Upper lobe of left lung (tissue), 6 donors: ENCODE measurements around the gene MCUB. TPM values are rescaled to one million over a fixed set of nuclear protein-coding genes. Genes with fewer than 3 reads are reported as not detected.

Experiments
- ATAC-seq, 2 donors: fragments of 200-7000 bp; cut with Tn5 transposase; one replicate each; pipeline ENCODE4 v1.9.1; 2022; ENCODE audit warnings: mild to moderate bottlenecking in 2 of 2, moderate library complexity in 2 of 2; ENCODE audit not compliant: low FRiP score in 2 of 2
- DNase-seq, 2 donors: peaks; one replicate each; pipeline ENCODE4 v3.0.0-alpha.2; 2019 to 2020
- H3K27ac ChIP-seq, 4 donors: fragments of 200-600 bp; sonication (generic); one replicate each; pipeline ENCODE4 v1.5.1; 2016 to 2019
- H3K27me3 ChIP-seq, 4 donors: fragments of 200-600 bp; sonication (generic); one replicate each; pipeline ENCODE4 v1.5.1; 2017 to 2019
- H3K36me3 ChIP-seq, 4 donors: fragments of 200-600 bp; sonication (generic); one replicate each; pipeline ENCODE4 v1.5.1; 2016 to 2019
- H3K4me1 ChIP-seq, 4 donors: fragments of 200-600 bp; sonication (generic); one replicate each; pipeline ENCODE4 v1.5.1; 2018 to 2019
- H3K4me3 ChIP-seq, 4 donors: fragments of 200-600 bp; sonication (generic); one replicate each; pipeline ENCODE4 v1.5.1; 2017 to 2019; ENCODE audit warnings: mild to moderate bottlenecking in 2 of 4, moderate library complexity in 1 of 4
- H3K9me3 ChIP-seq, 4 donors: fragments of 200-600 bp; sonication (generic); one replicate each; pipeline ENCODE4 v1.5.1; 2018 to 2019
- EP300 ChIP-seq, 4 donors: sonication (generic); formaldehyde crosslinking; IDR thresholded peaks; one replicate each; pipeline ENCODE4 v1.5.1; 2017; ENCODE audit warnings: antibody characterized with exemption in 4 of 4, control low read depth in 2 of 4
- POLR2A ChIP-seq, 4 donors: fragments of 450-650 bp; IDR thresholded peaks; one replicate each; pipeline ENCODE4 v1.5.1; 2016 to 2017; ENCODE audit warnings: antibody characterized with exemption in 4 of 4, mild to moderate bottlenecking in 2 of 4
- POLR2AphosphoS5 ChIP-seq, 2 donors: sonication (generic); formaldehyde crosslinking; IDR thresholded peaks; one replicate each; pipeline ENCODE4 v1.5.1; 2017; ENCODE audit warnings: antibody characterized with exemption in 2 of 2
- WGBS, 2 donors: methylation state at CpG; one replicate each; pipeline ENCODE4 v1.1.5; 2017 to 2018; 5-methylcytosine and 5-hydroxymethylcytosine counted together
- total RNA-seq, 6 donors: library from RNA; depleted of rRNA in 4 of 6; stranded (reverse); fragments of >200 nt in 4 of 6; gene quantifications; one replicate each; pipeline versions ENCODE4 v1.1.0 to v1.2.1, GENCODE V29; 2016 to 2021
- TF ChIP-seq, protein P1 (sequence below), 6 experiments: fragments of 450-650 bp in 4 of 6; fragments of 200-600 bp in 2 of 6; sonication (generic) in 2 of 6; IDR thresholded peaks; one replicate each; pipeline ENCODE4 v1.5.1; 2016 to 2019; ENCODE audit warnings: antibody characterized with exemption in 6 of 6
- donor health status: DM: no; HTN: no; CAD: no; lungs with moderate emphysema.
- donor health status: DM: no; HTN: yes; CAD: no; lungs with severe emphysema.

MCUB gene
- total RNA-seq, 6 donors from 2014 or later = 8.8 to 37.9 (median 19.4) TPM

DNA sequence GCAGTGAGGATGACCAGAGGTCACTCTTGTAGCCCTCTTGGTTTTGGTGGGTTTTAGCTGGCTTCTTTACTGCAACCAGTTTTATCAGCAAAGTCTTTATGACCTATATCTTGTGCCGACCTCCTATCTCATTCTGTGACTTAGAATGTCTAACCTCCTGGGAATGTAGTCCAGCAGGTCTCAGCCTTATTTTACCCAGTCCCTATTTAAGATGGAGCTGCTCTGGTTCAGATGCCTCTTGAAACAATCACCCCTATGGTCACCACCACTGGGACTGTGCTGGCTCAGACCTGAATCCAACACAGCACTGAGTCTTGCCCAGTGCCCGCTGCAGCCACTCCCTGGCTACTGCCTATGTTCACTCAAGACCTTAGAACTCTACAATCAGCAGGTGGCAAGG lies 49.4 kb downstream of the MCUB start:
- no peaks in the 10 kb centered on the region for H3K27me3 ChIP-seq

DNA sequence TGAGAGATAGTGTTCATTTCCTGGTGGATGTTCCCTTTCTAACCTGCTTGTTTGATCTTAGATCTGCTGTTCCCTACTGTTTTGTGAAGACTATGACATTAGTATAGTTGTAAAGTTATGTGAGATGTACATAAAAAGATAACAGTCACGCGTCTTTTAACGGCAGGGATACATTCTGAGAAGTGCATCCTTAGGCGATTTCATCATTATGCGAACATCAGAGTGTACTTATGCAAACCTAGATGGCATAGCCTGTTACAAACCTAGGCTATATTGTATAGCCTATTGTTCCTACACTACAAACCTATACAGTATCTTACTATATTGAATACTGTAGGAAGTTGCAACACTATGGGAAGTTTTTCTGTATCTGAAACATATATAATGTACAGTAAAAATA lies 50.4 kb downstream of the MCUB start:
- no peaks in the 10 kb centered on the region for H3K9me3 ChIP-seq
- no peak overlapping the region for H3K4me3 ChIP-seq
- no peaks in the 10 kb centered on the region for H3K27me3 ChIP-seq
- WGBS, 2 donors = 94 to 98% methylated on average over 5 of the region's 5 CpGs
- H3K4me1 ChIP-seq = peaks cover 0 to 7% (median 0%) of the 10 kb centered on the region in 4 donors
- H3K36me3 ChIP-seq = no peaks in the 10 kb centered on the region
- DNase-seq (no peak), ATAC-seq (no peak)
- TF ChIP-seq, protein P1, sequence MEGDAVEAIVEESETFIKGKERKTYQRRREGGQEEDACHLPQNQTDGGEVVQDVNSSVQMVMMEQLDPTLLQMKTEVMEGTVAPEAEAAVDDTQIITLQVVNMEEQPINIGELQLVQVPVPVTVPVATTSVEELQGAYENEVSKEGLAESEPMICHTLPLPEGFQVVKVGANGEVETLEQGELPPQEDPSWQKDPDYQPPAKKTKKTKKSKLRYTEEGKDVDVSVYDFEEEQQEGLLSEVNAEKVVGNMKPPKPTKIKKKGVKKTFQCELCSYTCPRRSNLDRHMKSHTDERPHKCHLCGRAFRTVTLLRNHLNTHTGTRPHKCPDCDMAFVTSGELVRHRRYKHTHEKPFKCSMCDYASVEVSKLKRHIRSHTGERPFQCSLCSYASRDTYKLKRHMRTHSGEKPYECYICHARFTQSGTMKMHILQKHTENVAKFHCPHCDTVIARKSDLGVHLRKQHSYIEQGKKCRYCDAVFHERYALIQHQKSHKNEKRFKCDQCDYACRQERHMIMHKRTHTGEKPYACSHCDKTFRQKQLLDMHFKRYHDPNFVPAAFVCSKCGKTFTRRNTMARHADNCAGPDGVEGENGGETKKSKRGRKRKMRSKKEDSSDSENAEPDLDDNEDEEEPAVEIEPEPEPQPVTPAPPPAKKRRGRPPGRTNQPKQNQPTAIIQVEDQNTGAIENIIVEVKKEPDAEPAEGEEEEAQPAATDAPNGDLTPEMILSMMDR (IDR thresholded peaks at IDR 0.05) = no peak
- TF ChIP-seq POLR2A (IDR thresholded peaks at IDR 0.05) = no peak
- no peak overlapping the region for H3K27ac ChIP-seq

More for the DNA sequence above, 49.4 kb downstream of the MCUB start:
- no peaks in the 10 kb centered on the region for H3K9me3 ChIP-seq
- H3K4me3 ChIP-seq = no peak overlapping the region
- H3K4me1 ChIP-seq = peaks cover 0 to 7% (median 0%) of the 10 kb centered on the region in 4 donors
- 65 to 85% methylated on average over 1 to 2 of the region's 2 CpGs for WGBS, 2 donors
- no peak for TF ChIP-seq POLR2AphosphoS5 (IDR thresholded peaks at IDR 0.05)
- TF ChIP-seq EP300 (IDR thresholded peaks at IDR 0.05) = no peak
- TF ChIP-seq, protein P1 (IDR thresholded peaks at IDR 0.05) = no peak
- no peak for TF ChIP-seq POLR2A (IDR thresholded peaks at IDR 0.05)
- DNase-seq = no peak
- H3K36me3 ChIP-seq = no peaks in the 10 kb centered on the region
- ATAC-seq = no peak
- no peak overlapping the region for H3K27ac ChIP-seq

- Histone ChIP-seq H3K4me3 (no peak overlapping the region), H3K27me3 (no peaks in the 10 kb centered on the region), H3K4me1 (peaks cover 0 to 7% (median 0%) of the 10 kb centered on the region in 4 donors), H3K9me3 (no peaks in the 10 kb centered on the region), H3K27ac (no peak overlapping the region), H3K36me3 (no peaks in the 10 kb centered on the region)
- ATAC-seq = no peak
- DNase-seq = no peak
- no peak for TF ChIP-seq EP300 (IDR thresholded peaks at IDR 0.05)
- no peak for TF ChIP-seq POLR2AphosphoS5 (IDR thresholded peaks at IDR 0.05)
- TF ChIP-seq POLR2A (IDR thresholded peaks at IDR 0.05) = no peak
- TF ChIP-seq, protein P1 (IDR thresholded peaks at IDR 0.05) = no peak
These were observed 51.1 kb downstream of the MCUB start for GRCh38 chr4:109611045-109611646.

- ATAC-seq (no peak), DNase-seq (no peak)
- TF ChIP-seq POLR2AphosphoS5 (IDR thresholded peaks at IDR 0.05) = no peak
- TF ChIP-seq EP300 (IDR thresholded peaks at IDR 0.05) = no peak
- TF ChIP-seq, protein P1 (IDR thresholded peaks at IDR 0.05) = no peak
- TF ChIP-seq POLR2A (IDR thresholded peaks at IDR 0.05) = no peak
- H3K36me3 ChIP-seq = no peaks in the 10 kb centered on the region
- H3K27me3 ChIP-seq = no peaks in the 10 kb centered on the region
- H3K4me3 ChIP-seq = no peak overlapping the region
- no peak overlapping the region for H3K27ac ChIP-seq
- 100% methylated on average over 1 of the region's 1 CpG for WGBS, 2 donors
- H3K9me3 ChIP-seq = no peaks in the 10 kb centered on the region
- H3K4me1 ChIP-seq = peaks cover 0 to 7% (median 0%) of the 10 kb centered on the region in 4 donors
These were observed 54.0 kb downstream of the MCUB start for GRCh38 chr4:109614015-109614414.

- Histone ChIP-seq H3K9me3 (no peaks in the 10 kb centered on the region), H3K27ac (no peak overlapping the region), H3K4me1 (peaks cover 0 to 7% (median 0%) of the 10 kb centered on the region in 4 donors), H3K27me3 (no peaks in the 10 kb centered on the region), H3K36me3 (no peaks in the 10 kb centered on the region), H3K4me3 (no peak overlapping the region)
- TF ChIP-seq, protein P1 (IDR thresholded peaks at IDR 0.05) = no peak
- TF ChIP-seq POLR2AphosphoS5 (IDR thresholded peaks at IDR 0.05) (no peak), POLR2A (IDR thresholded peaks at IDR 0.05) (no peak), EP300 (IDR thresholded peaks at IDR 0.05) (no peak)
- no peak for ATAC-seq
- no peak for DNase-seq
- 81 to 82% methylated on average over 5 of the region's 5 CpGs for WGBS, 2 donors
These were observed 54.4 kb downstream of the MCUB start for GRCh38 chr4:109614466-109614865.
